Fibroblast of mammary gland (primary cell): Measurements from ENCODE around the gene AKAP13.
A peak's percentile ranks its signal among the peaks of the same experiment; 100 is the strongest.

Source experiments
- DNase-seq: peaks from one replicate; pipeline ENCODE4 v3.0.0-alpha.2; 2010; ENCODE audit warnings: low read depth
- H3K4me3 ChIP-seq: 2 replicates; pipeline ENCODE4 v1.5.1; 2011; ENCODE audit warnings: low read depth, mild to moderate bottlenecking, low read length, moderate library complexity; ENCODE audit not compliant: control insufficient read depth
- CTCF ChIP-seq: conservative IDR thresholded peaks from 2 replicates; pipeline ENCODE4 v1.5.1; 2011; ENCODE audit warnings: low read depth, low read length, inconsistent platforms; ENCODE audit not compliant: control insufficient read depth, insufficient read depth

The AKAP13 gene

DNA sequence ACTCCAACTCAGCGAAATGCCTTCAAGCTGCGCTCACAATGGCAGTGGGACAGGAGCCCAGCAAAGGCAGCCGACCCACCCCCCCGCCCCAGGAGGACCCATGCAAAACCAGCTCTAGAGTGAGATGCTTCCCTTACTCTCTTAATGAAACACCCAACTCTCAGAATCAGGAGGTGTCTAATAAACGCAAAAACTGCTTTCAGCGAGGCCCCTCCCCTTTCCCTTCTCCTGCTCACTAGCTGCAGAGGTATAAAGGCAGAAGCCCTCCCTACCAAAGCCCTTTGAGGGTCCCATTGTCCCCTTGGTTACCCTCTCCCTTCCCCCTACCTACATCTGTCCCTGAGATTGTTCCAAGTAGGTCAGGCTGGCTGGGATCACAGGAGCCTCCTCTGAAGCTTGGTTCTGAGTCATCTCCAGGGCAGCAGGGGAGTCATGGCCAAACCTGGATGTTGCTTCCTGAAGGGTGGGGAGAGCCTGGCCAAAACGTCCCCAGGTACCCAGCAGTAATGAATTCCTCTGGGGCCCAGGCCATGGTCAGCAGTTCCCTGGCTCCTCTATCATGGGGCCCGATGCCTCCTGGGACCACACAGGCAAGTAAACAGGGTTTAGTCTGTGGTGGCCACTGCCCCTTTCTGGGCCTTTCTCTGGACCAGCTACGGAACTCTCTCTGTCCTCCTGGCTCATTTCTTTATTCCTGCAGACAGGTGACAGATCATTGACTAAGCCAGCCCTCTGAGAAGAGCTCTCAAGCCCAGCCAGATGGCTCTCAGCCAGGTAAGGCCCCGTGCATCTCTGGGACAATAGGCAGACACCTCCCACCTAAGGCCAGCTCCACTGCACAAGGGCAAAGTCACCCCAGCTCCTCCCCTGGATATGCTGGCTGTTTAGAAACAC lies 405.7 kb downstream of the AKAP13 start:
- no peak for TF ChIP-seq CTCF
- H3K4me3 ChIP-seq = no peak overlapping the region
- DNase-seq = peak; percentile 56

GRCh38 chr15:85786781-85787114 lies 406.3 kb downstream of the AKAP13 start:
- no peak for DNase-seq
- no peak for TF ChIP-seq CTCF
- H3K4me3 ChIP-seq = no peak overlapping the region

DNA sequence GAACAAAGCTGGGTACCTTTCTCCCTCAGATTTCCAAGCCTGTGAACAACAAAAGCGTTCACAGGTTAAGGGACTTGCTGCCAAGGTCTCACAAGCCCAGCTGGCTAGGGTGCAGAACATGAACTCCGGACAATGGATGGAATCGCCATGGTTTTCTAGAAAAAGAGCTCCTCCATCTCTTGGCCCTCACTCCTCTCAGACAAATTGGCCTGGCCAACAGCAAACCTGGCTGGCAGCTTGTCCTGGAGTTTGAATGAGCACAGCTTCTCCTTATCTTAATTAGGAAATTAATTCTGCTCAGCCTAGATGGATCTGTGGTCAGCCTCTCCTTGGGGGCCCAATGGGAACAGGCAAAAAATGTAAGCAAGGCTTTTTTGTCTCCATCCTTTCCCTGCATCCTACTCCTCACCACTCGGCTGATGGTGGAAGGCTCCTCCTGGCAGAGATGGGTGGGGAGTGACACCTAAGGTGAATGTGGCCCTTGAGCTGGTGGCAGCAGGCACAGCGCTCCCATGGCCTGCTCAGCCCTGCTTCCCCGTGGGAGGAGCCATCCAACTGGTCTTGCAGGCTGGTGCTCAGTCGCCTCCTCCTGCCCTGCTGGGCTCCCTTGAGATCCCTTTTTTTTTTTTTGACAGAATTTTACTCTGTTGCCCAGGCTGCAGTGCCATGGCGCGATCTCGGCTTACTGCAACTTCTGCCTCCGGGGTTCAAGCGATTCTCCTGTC lies 408.5 kb downstream of the AKAP13 start:
- TF ChIP-seq CTCF = no peak
- H3K4me3 ChIP-seq = no peak overlapping the region
- DNase-seq = no peak

DNA sequence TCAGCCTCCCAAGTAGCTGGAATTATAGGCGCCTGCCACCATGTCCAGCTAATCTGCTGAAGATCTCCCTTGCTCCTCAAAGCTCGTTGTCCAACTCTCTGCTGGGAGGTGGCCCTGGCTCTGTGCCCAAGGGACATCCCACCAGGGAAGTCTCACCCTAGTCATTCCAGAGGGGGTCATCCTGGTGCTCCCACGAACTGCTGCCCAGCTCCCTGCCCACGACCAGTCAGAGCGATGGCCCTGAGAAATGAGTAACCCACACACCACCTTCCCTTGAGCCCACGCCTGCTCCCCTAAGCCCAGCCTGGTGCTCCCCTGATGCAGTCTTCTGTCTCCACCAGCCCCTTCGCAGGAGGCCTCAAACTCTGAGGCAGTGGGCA lies 409.1 kb downstream of the AKAP13 start:
- no peak for TF ChIP-seq CTCF
- no peak overlapping the region for H3K4me3 ChIP-seq
- no peak for DNase-seq

- no peak for DNase-seq
- no peak overlapping the region for H3K4me3 ChIP-seq
- no peak for TF ChIP-seq CTCF
Measured at GRCh38 chr15:85792102-85792731, 411.8 kb downstream of the AKAP13 start.

GRCh38 chr15:85792912-85793590 lies 412.6 kb downstream of the AKAP13 start:
- no peak for TF ChIP-seq CTCF
- peak overlapping the region; percentile 69 for H3K4me3 ChIP-seq
- no peak for DNase-seq
